Stimulated activated effector memory CD8-positive, alpha-beta T cell treated with anti-CD3 and anti-CD28 coated beads, Interleukin-12 subunit alpha, Interleukin-12 subunit beta, amount 100 ng/mL, for 72 hours (primary cell): Measurements from ENCODE around the gene LRRC4C.

Experiments used
- ATAC-seq: fragments of 150-1000 bp; cut with Tn5 transposase; 2 replicates; pipeline ENCODE4 v1.10.0; 2021
- DNase-seq, 2 donors: peaks; one replicate each; pipeline ENCODE4 v3.0.0; 2021 to 2022; ENCODE audit warnings: low spot score in 2 of 2
- H3K27ac Mint-ChIP-seq: one replicate; pipeline ENCODE4 v1.8.0; 2022; ENCODE audit warnings: mild to moderate bottlenecking, mixed read lengths
- H3K36me3 Mint-ChIP-seq: one replicate; pipeline ENCODE4 v1.8.0; 2022; ENCODE audit warnings: mild to moderate bottlenecking, mixed read lengths
- H3K4me1 Mint-ChIP-seq: one replicate; pipeline ENCODE4 v1.8.0; 2022; ENCODE audit warnings: mixed read lengths
- H3K4me3 Mint-ChIP-seq: one replicate; pipeline ENCODE4 v1.8.0; 2022; ENCODE audit warnings: mild to moderate bottlenecking, mixed read lengths
- H3K9me3 Mint-ChIP-seq: one replicate; pipeline ENCODE4 v1.8.0; 2022; ENCODE audit warnings: mixed read lengths

Gene LRRC4C

GRCh38 chr11:41274831-41275230 is 184.6 kb downstream of the LRRC4C start:
- Mint-ChIP-seq H3K4me1 (no peaks in the 10 kb centered on the region), H3K9me3 (peaks cover 30% of the 10 kb centered on the region), H3K27ac (no peak overlapping the region), H3K36me3 (no peaks in the 10 kb centered on the region), H3K4me3 (no peak overlapping the region)
- no peak for DNase-seq
- no peak for ATAC-seq

GRCh38 chr11:41273908-41274307 is 185.5 kb downstream of the LRRC4C start:
- H3K4me3 Mint-ChIP-seq, result no peak overlapping the region
- DNase-seq, result no peak
- no peak for ATAC-seq
- H3K9me3 Mint-ChIP-seq, result peaks cover 30% of the 10 kb centered on the region
- H3K27ac Mint-ChIP-seq, result no peak overlapping the region
- no peaks in the 10 kb centered on the region for H3K36me3 Mint-ChIP-seq
- H3K4me1 Mint-ChIP-seq, result no peaks in the 10 kb centered on the region

- H3K36me3 Mint-ChIP-seq, result no peaks in the 10 kb centered on the region
- no peak for ATAC-seq
Measured at GRCh38 chr11:41267451-41267850, 192.0 kb downstream of the LRRC4C start.

GRCh38 chr11:41256041-41256440 is 203.4 kb downstream of the LRRC4C start:
- no peaks in the 10 kb centered on the region for H3K36me3 Mint-ChIP-seq
- H3K27ac Mint-ChIP-seq, result no peak overlapping the region
- H3K9me3 Mint-ChIP-seq, result peaks cover 17% of the 10 kb centered on the region

More at GRCh38 chr11:41267451-41267850, 192.0 kb downstream of the LRRC4C start:
- no peak overlapping the region for H3K27ac Mint-ChIP-seq
- DNase-seq, result no peak
- H3K4me3 Mint-ChIP-seq, result no peak overlapping the region
- H3K4me1 Mint-ChIP-seq, result no peaks in the 10 kb centered on the region
- H3K9me3 Mint-ChIP-seq, result peaks cover 24% of the 10 kb centered on the region

GRCh38 chr11:41254966-41255365 is 204.5 kb downstream of the LRRC4C start:
- Mint-ChIP-seq H3K4me3 (no peak overlapping the region), H3K27ac (no peak overlapping the region), H3K4me1 (no peaks in the 10 kb centered on the region), H3K36me3 (no peaks in the 10 kb centered on the region), H3K9me3 (peaks cover 17% of the 10 kb centered on the region)
- DNase-seq (no peak), ATAC-seq (no peak)

More at GRCh38 chr11:41256041-41256440, 203.4 kb downstream of the LRRC4C start:
- H3K4me3 Mint-ChIP-seq, result no peak overlapping the region
- no peak for DNase-seq
- ATAC-seq, result no peak
- no peaks in the 10 kb centered on the region for H3K4me1 Mint-ChIP-seq

GRCh38 chr11:41250408-41250935 is 209.0 kb downstream of the LRRC4C start:
- ATAC-seq (no peak), DNase-seq (no peak)
- no peaks in the 10 kb centered on the region for H3K36me3 Mint-ChIP-seq
- H3K27ac Mint-ChIP-seq, result no peak overlapping the region
- no peak overlapping the region for H3K4me3 Mint-ChIP-seq
- peaks cover 21% of the 10 kb centered on the region for H3K9me3 Mint-ChIP-seq
- no peaks in the 10 kb centered on the region for H3K4me1 Mint-ChIP-seq

GRCh38 chr11:41247621-41248020 is 211.8 kb downstream of the LRRC4C start:
- Mint-ChIP-seq H3K9me3 (peaks cover 32% of the 10 kb centered on the region), H3K36me3 (no peaks in the 10 kb centered on the region), H3K4me1 (no peaks in the 10 kb centered on the region), H3K27ac (no peak overlapping the region), H3K4me3 (no peak overlapping the region)
- no peak for ATAC-seq
- DNase-seq, result no peak

- H3K4me1 Mint-ChIP-seq, result no peaks in the 10 kb centered on the region
- H3K9me3 Mint-ChIP-seq, result peaks cover 28% of the 10 kb centered on the region
- H3K4me3 Mint-ChIP-seq, result no peak overlapping the region
- no peak overlapping the region for H3K27ac Mint-ChIP-seq
- DNase-seq (no peak), ATAC-seq (no peak)
- no peaks in the 10 kb centered on the region for H3K36me3 Mint-ChIP-seq
Measured at GRCh38 chr11:41246399-41246745, 213.1 kb downstream of the LRRC4C start.

- DNase-seq (no peak), ATAC-seq (no peak)
- no peak overlapping the region for H3K4me3 Mint-ChIP-seq
- H3K27ac Mint-ChIP-seq, result no peak overlapping the region
- H3K9me3 Mint-ChIP-seq, result peaks cover 26% of the 10 kb centered on the region
- no peaks in the 10 kb centered on the region for H3K4me1 Mint-ChIP-seq
- H3K36me3 Mint-ChIP-seq, result no peaks in the 10 kb centered on the region
Measured at GRCh38 chr11:41245704-41246398, 213.6 kb downstream of the LRRC4C start.

GRCh38 chr11:41245184-41245583 is 214.3 kb downstream of the LRRC4C start:
- H3K27ac Mint-ChIP-seq, result no peak overlapping the region
- H3K4me1 Mint-ChIP-seq, result no peaks in the 10 kb centered on the region
- H3K9me3 Mint-ChIP-seq, result peaks cover 26% of the 10 kb centered on the region
- no peak for DNase-seq
- no peak overlapping the region for H3K4me3 Mint-ChIP-seq
- no peaks in the 10 kb centered on the region for H3K36me3 Mint-ChIP-seq
- ATAC-seq, result no peak

- Mint-ChIP-seq H3K4me3 (no peak overlapping the region), H3K27ac (no peak overlapping the region), H3K9me3 (peaks cover 15% of the 10 kb centered on the region), H3K4me1 (no peaks in the 10 kb centered on the region), H3K36me3 (no peaks in the 10 kb centered on the region)
- ATAC-seq (no peak), DNase-seq (no peak)
Measured at GRCh38 chr11:41237382-41237781, 222.1 kb downstream of the LRRC4C start.

GRCh38 chr11:41235668-41236067 is 223.8 kb downstream of the LRRC4C start:
- Mint-ChIP-seq H3K9me3 (peaks cover 17% of the 10 kb centered on the region), H3K4me3 (no peak overlapping the region), H3K36me3 (no peaks in the 10 kb centered on the region), H3K27ac (no peak overlapping the region), H3K4me1 (no peaks in the 10 kb centered on the region)
- DNase-seq (no peak), ATAC-seq (no peak)

GRCh38 chr11:41225856-41226633 is 233.4 kb downstream of the LRRC4C start:
- no peak for DNase-seq
- Mint-ChIP-seq H3K4me1 (no peaks in the 10 kb centered on the region), H3K36me3 (no peaks in the 10 kb centered on the region), H3K9me3 (peaks cover 34% of the 10 kb centered on the region), H3K27ac (no peak overlapping the region), H3K4me3 (no peak overlapping the region)
- ATAC-seq, result no peak

- H3K4me1 Mint-ChIP-seq, result no peaks in the 10 kb centered on the region
- no peak for DNase-seq
- ATAC-seq, result no peak
- H3K4me3 Mint-ChIP-seq, result no peak overlapping the region
- H3K9me3 Mint-ChIP-seq, result peaks cover 24% of the 10 kb centered on the region
- no peaks in the 10 kb centered on the region for H3K36me3 Mint-ChIP-seq
- H3K27ac Mint-ChIP-seq, result no peak overlapping the region
Measured at GRCh38 chr11:41222236-41222635, 237.2 kb downstream of the LRRC4C start.

- ATAC-seq, result no peak
- H3K9me3 Mint-ChIP-seq, result peaks cover 17% of the 10 kb centered on the region
- H3K4me1 Mint-ChIP-seq, result no peaks in the 10 kb centered on the region
- no peak overlapping the region for H3K4me3 Mint-ChIP-seq
- no peaks in the 10 kb centered on the region for H3K36me3 Mint-ChIP-seq
- H3K27ac Mint-ChIP-seq, result no peak overlapping the region
- DNase-seq, result no peak
Measured at GRCh38 chr11:41206388-41206787, 253.1 kb downstream of the LRRC4C start.

- Mint-ChIP-seq H3K9me3 (peaks cover 24% of the 10 kb centered on the region), H3K36me3 (no peaks in the 10 kb centered on the region), H3K4me3 (no peak overlapping the region), H3K4me1 (no peaks in the 10 kb centered on the region), H3K27ac (no peak overlapping the region)
- DNase-seq (no peak), ATAC-seq (no peak)
Measured at GRCh38 chr11:41201156-41201555, 258.3 kb downstream of the LRRC4C start.
